Cerebellar nuclear complex (tissue), 1 donor: Measurements from ENCODE around the gene CCDC40.
"Not testable (repeated sequence)": the region's sequence is repeated elsewhere in the genome, so short reads cannot be mapped to it uniquely, and the experiment has no call there.

ENCODE experiments used
- DNase-seq, 2 experiments: peaks; one replicate each; lab custom pipeline; 2025; lab: John Stamatoyannopoulos, UW

Gene CCDC40

GRCh38 chr17:80021600-80021999 lies 14.8 kb upstream of the CCDC40 start:
- DNase-seq = no peak

GRCh38 chr17:80023481-80024205 lies 12.8 kb upstream of the CCDC40 start:
- DNase-seq = peak in 1 of 2 experiments; percentile 70

- no peak for DNase-seq
Observed at GRCh38 chr17:80024206-80024972, 12.1 kb upstream of the CCDC40 start.

GRCh38 chr17:80025140-80025539 lies 11.3 kb upstream of the CCDC40 start:
- DNase-seq = no peak

GRCh38 chr17:80025796-80026195 lies 10.6 kb upstream of the CCDC40 start:
- no peak for DNase-seq

- no peak for DNase-seq
Observed at GRCh38 chr17:80026359-80027042, 9.9 kb upstream of the CCDC40 start.

GRCh38 chr17:80027043-80027435 lies 9.4 kb upstream of the CCDC40 start:
- DNase-seq = no peak

- DNase-seq = peak in 1 of 2 experiments; percentile 35
Observed at GRCh38 chr17:80028030-80028429, 8.4 kb upstream of the CCDC40 start.

GRCh38 chr17:80029258-80029974 lies 7.0 kb upstream of the CCDC40 start:
- DNase-seq = no peak

GRCh38 chr17:80030730-80031410 lies 5.6 kb upstream of the CCDC40 start:
- peak; percentile 36 to 68 for DNase-seq

- no peak for DNase-seq
Observed at GRCh38 chr17:80031691-80032430, 4.6 kb upstream of the CCDC40 start.

- no peak for DNase-seq
Observed at GRCh38 chr17:80032614-80033171, 3.7 kb upstream of the CCDC40 start.

GRCh38 chr17:80033840-80034239 lies 2.6 kb upstream of the CCDC40 start:
- no peak for DNase-seq

- no peak for DNase-seq
Observed at GRCh38 chr17:80034791-80035686, 1.4 kb upstream of the CCDC40 start.

- DNase-seq = no peak
Observed at GRCh38 chr17:80035687-80035936, 830 bp upstream of the CCDC40 start, which contains the start of gene TBC1D16. TSS of gene TBC1D16 (minus strand) at chr17:80035872. CDS start at chr17:80013547, 22,325 bp downstream.

- no peak for DNase-seq
Observed at GRCh38 chr17:80036715-80037477, 454 bp downstream of the CCDC40 start.

- no peak for DNase-seq
Observed at GRCh38 chr17:80043963-80044362, 7.5 kb downstream of the CCDC40 start.

GRCh38 chr17:80045703-80046102 lies 9.3 kb downstream of the CCDC40 start:
- no peak for DNase-seq

GRCh38 chr17:80046709-80047108 lies 10.3 kb downstream of the CCDC40 start:
- DNase-seq = not testable (repeated sequence)
